HCT116 (cell line): ENCODE results near the gene LOXL1. TPM values are rescaled to one million over a fixed set of nuclear protein-coding genes. Genes with fewer than 3 reads are reported as not detected.

ENCODE experiments used
- ATAC-seq: fragments of 200-7000 bp; cut with Tn5 transposase; 2 replicates; pipeline ENCODE4 v1.9.1; 2020; ENCODE audit warnings: mild to moderate bottlenecking, moderate library complexity
- BruUV-seq: library from RNA; stranded (reverse); fragments of 400-500 nt; replicated peaks from 2 replicates; lab custom pipeline; 2021; lab: Mats Ljungman, UMichigan
- CTCF ChIA-PET: fragments of 300-600 bp; sonication (Branson Sonifier 250); formaldehyde crosslinking; loops from one replicate; lab custom pipeline; 2021; ENCODE audit warnings: antibody characterized with exemption; lab: Charles Lee
- POLR2A ChIA-PET: fragments of 300-600, 350-600 bp; sonication (Branson Sonifier 250); formaldehyde crosslinking; loops from one replicate; lab custom pipeline; 2021; ENCODE audit warnings: antibody characterized with exemption; lab: Charles Lee
- RAD21 ChIA-PET, 2 experiments: fragments of 300-600 bp; sonication (Branson Sonifier 250); formaldehyde crosslinking; loops; one replicate each; lab custom pipeline; 2023; ENCODE audit warnings: low total read pairs in 2 of 2; ENCODE audit not compliant: uncharacterized antibody in 2 of 2, unreplicated experiment in 2 of 2, low non-redundant PET in 1 of 2; lab: Charles Lee
- DNase-seq: peaks from one replicate; pipeline ENCODE4 v3.0.0-alpha.2; 2010; ENCODE audit warnings: low read depth, low spot score
- H2AFZ ChIP-seq: fragments of 200-600 bp; shearing (Covaris generic), sonication (generic); 2 replicates; pipeline ENCODE4 v1.6.1; 2017; ENCODE audit warnings: low read depth, mixed run types, mixed read lengths, antibody characterized with exemption, low read length; ENCODE audit not compliant: poor library complexity, severe bottlenecking
- H3K27ac ChIP-seq: 2 replicates; pipeline ENCODE4 v1.5.1; 2012; ENCODE audit warnings: low read depth, low read length
- H3K27me3 ChIP-seq: fragments of 200-600 bp; sonication (generic); 2 replicates; pipeline ENCODE4 v1.6.1; 2016; ENCODE audit warnings: mixed run types, low read length, mixed read lengths; ENCODE audit not compliant: insufficient read depth
- H3K36me3 ChIP-seq, 2 experiments: fragments of 200-500 bp in 1 of 2; fragments of 200-600 bp in 1 of 2; sonication (Bioruptor generic) in 1 of 2; sonication (generic) in 1 of 2; 2 replicates each; pipeline versions ENCODE4 v1.5.1 to v1.6.1; 2014 to 2016; ENCODE audit warnings: low read length in 2 of 2, inconsistent platforms in 1 of 2, mixed read lengths in 1 of 2, mixed run types in 1 of 2; ENCODE audit not compliant: insufficient read depth in 2 of 2, control insufficient read depth in 1 of 2
- H3K4me1 ChIP-seq, 2 experiments: fragments of 200-600 bp in 1 of 2; sonication (generic) in 1 of 2; 2 replicates each; pipeline versions ENCODE4 v1.5.1 to v1.6.1; 2012 to 2017; ENCODE audit warnings: low read length in 2 of 2, inconsistent platforms in 1 of 2, mild to moderate bottlenecking in 1 of 2, mixed read lengths in 1 of 2, mixed run types in 1 of 2, moderate library complexity in 1 of 2; ENCODE audit not compliant: insufficient read depth in 2 of 2, control insufficient read depth in 1 of 2
- H3K4me2 ChIP-seq: fragments of 200-600 bp; sonication (generic); 2 replicates; pipeline ENCODE4 v1.6.1; 2017; ENCODE audit warnings: mixed run types, low read length, mixed read lengths
- H3K4me3 ChIP-seq, 2 experiments: fragments of 200-600 bp in 1 of 2; sonication (generic) in 1 of 2; replicated peaks in 1 of 2; 2 replicates each; pipeline ENCODE4 v1.5.1; 2011 to 2016; ENCODE audit warnings: low read length in 2 of 2, control low read depth in 1 of 2, low read depth in 1 of 2, mild to moderate bottlenecking in 1 of 2, mixed read lengths in 1 of 2, mixed run types in 1 of 2
- H3K79me2 ChIP-seq: fragments of 200-600 bp; sonication (generic); 2 replicates; pipeline ENCODE4 v1.6.1; 2017; ENCODE audit warnings: mild to moderate bottlenecking, mixed run types, low read length, moderate library complexity, mixed read lengths; ENCODE audit not compliant: insufficient read depth
- H3K9ac ChIP-seq: fragments of 200-600 bp; sonication (generic); 2 replicates; pipeline ENCODE4 v1.6.1; 2016; ENCODE audit warnings: low read length, mixed read lengths
- H3K9me2 ChIP-seq: fragments of 200-600 bp; sonication (generic), shearing (Covaris generic); 2 replicates; pipeline ENCODE4 v1.6.1; 2017; ENCODE audit warnings: mixed run types, mild to moderate bottlenecking, moderate library complexity; ENCODE audit not compliant: insufficient read depth
- H3K9me3 ChIP-seq, 2 experiments: fragments of 200-500 bp in 1 of 2; fragments of 200-600 bp in 1 of 2; sonication (Bioruptor generic) in 1 of 2; sonication (generic) in 1 of 2; 2 replicates each; pipeline ENCODE4 v1.6.1; 2014 to 2017; ENCODE audit warnings: low read length in 2 of 2, mixed read lengths in 2 of 2, inconsistent platforms in 1 of 2, low read depth in 1 of 2, mild to moderate bottlenecking in 1 of 2, mixed run types in 1 of 2, moderate library complexity in 1 of 2; ENCODE audit not compliant: control insufficient read depth in 1 of 2, insufficient read depth in 1 of 2
- H4K20me1 ChIP-seq: fragments of 200-600 bp; sonication (generic), shearing (Covaris generic); 2 replicates; pipeline ENCODE4 v1.6.1; 2017; ENCODE audit warnings: mixed run types, mild to moderate bottlenecking, moderate library complexity; ENCODE audit not compliant: insufficient read depth
- CBX3 ChIP-seq: IDR thresholded peaks from 2 replicates; pipeline ENCODE4 v1.6.1; 2012; ENCODE audit warnings: low read depth
- CEBPB ChIP-seq: IDR thresholded peaks from 2 replicates; pipeline ENCODE4 v1.6.1; 2012; ENCODE audit warnings: low read depth
- EGR1 ChIP-seq: IDR thresholded peaks from 2 replicates; pipeline ENCODE4 v1.6.1; 2012; ENCODE audit warnings: low read depth
- ELF1 ChIP-seq: IDR thresholded peaks from 2 replicates; pipeline ENCODE4 v1.6.1; 2012; ENCODE audit warnings: low read depth, borderline replicate concordance
- EZH2phosphoT487 ChIP-seq: fragments of 200-600 bp; IDR thresholded peaks from 2 replicates; pipeline ENCODE4 v1.6.1; 2018; ENCODE audit warnings: antibody characterized with exemption, borderline replicate concordance
- FOSL1 ChIP-seq: IDR thresholded peaks from 2 replicates; pipeline ENCODE4 v1.6.1; 2012; ENCODE audit warnings: low read depth
- POLR2AphosphoS5 ChIP-seq: IDR thresholded peaks from 2 replicates; pipeline ENCODE4 v1.6.1; 2011; ENCODE audit warnings: mild to moderate bottlenecking, low read depth, low read length, moderate library complexity
- SIN3A ChIP-seq: IDR thresholded peaks from 2 replicates; pipeline ENCODE4 v1.6.1; 2012; ENCODE audit warnings: low read depth
- SP1 ChIP-seq: IDR thresholded peaks from 2 replicates; pipeline ENCODE4 v1.6.1; 2012; ENCODE audit warnings: low read depth
- TCF7L2 ChIP-seq: IDR thresholded peaks from 2 replicates; pipeline ENCODE4 v1.7.0; 2011; ENCODE audit warnings: borderline replicate concordance, inconsistent platforms; ENCODE audit not compliant: insufficient read depth, insufficient read length; ENCODE audit errors: extremely low read depth
- ZFX ChIP-seq: fragments of 450-650 bp; IDR thresholded peaks from 2 replicates; pipeline ENCODE4 v1.6.1; 2017
- intact Hi-C: fragments of 100-400 bp; cut with micrococcal nuclease; formaldehyde crosslinking; loops from 2 replicates; pipeline ENCODE4 v1.10.0; 2022
- total RNA-seq: library from RNA; stranded (reverse); gene quantifications from one replicate; pipeline ENCODE4 v1.2.1, GENCODE V29; 2021; ENCODE audit not compliant: unreplicated experiment
- TF ChIP-seq, protein P1 (sequence below), 3 experiments: fragments of 200-600 bp in 1 of 3; sonication (generic) in 1 of 3; IDR thresholded peaks in 2 of 3; conservative IDR thresholded peaks in 1 of 3; 2 replicates each; pipeline ENCODE4 v1.5.1; 2012 to 2017; ENCODE audit warnings: low read depth in 2 of 3, low read length in 2 of 3, antibody characterized with exemption in 1 of 3, borderline replicate concordance in 1 of 3, control low read depth in 1 of 3, mild to moderate bottlenecking in 1 of 3, mixed read lengths in 1 of 3, mixed run types in 1 of 3, moderate library complexity in 1 of 3; ENCODE audit not compliant: insufficient read depth in 1 of 3
- TF ChIP-seq, protein P2 (sequence below): IDR thresholded peaks from 2 replicates; pipeline ENCODE4 v1.6.1; 2012; ENCODE audit warnings: low read depth

The LOXL1 gene
- total RNA-seq, 1 experiment from 2014 or later: 14.9 TPM

DNA sequence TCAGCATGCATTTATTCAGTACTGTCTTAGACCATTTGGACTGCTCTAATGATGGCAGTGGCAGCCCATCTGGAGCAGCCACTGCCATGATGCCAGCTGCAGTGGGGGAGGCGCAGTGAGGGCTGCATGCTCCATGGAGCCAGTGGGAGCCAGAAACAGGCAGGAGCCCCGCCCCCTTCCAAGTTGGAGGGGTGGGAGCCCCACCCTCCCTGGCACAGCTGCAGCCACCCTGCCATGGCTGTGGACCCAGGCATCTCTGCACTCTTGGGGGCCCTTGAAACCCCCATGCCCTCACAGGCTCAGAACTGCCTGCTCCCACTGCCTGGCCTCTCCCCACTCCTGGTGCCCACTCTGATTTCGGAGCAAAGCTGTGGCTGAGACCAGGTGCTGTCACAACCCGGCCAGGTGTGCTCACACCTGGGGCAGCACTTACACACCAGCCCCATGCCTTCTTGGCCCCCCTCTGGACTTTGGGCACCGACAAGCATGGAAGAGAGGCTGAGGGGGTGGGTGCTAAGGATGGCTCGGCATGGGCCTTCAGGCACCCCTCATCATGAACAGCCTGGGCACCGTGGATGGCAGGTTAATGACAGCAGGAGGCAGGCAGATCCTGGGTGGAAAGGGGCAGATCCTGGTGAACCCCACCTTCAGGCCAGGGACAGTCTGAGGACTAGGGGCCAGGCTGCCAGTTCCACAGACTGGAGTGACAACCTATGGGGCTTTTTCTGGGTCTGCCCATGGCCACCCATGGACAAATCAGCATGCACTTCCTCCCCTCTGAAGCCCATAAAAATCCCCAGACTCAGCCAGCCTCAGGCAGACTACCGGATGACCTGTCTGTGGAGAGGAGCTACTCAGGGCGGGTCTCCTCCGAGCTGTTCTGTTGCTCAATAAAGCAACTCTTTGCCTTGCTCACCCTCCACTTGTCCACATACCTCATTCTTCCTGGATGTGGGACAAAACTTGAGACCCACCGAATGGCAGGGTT is 34.6 kb upstream of the LOXL1 start (continued):
- TF ChIP-seq EZH2phosphoT487 (no peak), TCF7L2 (no peak), CBX3 (no peak)

DNA sequence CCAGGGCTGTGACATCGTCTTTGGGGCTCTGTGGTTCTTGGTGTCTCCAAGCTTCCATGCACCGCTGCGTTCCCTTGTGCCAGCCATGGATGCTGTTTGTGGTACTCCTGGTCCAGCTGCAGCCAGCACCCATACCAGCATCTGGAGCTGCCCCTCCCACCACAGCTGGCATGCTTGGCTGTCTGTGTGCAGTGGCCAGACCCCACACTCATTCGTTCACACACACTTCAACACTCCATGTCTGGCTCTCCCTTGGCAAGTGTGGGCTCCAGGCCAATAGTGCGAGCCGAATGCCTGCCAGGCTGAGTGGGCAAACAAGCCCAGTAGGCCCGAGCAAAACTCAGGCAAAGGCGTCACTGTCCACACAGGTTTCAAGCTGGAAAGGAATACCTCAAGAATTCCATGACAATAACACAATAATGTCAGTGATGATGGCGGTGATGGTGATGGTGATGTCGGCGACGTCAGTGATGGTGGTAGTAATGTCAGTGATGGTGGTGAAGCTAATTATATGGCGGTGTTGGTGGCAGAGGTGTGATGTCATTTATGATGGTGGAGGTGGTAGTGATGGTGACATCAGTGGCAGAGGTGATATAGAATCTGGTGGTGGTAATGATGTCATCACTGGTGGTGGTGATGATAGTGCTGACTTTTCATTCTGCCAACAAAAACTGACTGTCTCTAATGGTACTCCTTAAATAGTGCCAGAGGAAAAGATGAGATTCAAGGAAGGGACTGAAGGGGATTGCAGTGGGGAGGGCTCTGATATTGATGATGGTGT is 33.6 kb upstream of the LOXL1 start:
- H3K79me2 ChIP-seq: no peaks in the 10 kb centered on the region
- no peak overlapping the region for H3K4me2 ChIP-seq
- no peak overlapping the region for H3K9ac ChIP-seq
- DNase-seq (no peak), ATAC-seq (no peak)
- intact Hi-C loops: no loop called here
- no peaks in the 10 kb centered on the region for H4K20me1 ChIP-seq
- no TSS peak for BruUV-seq
- ChIA-PET CTCF (interaction anchor here (2.9 kb wide), 1 partner anchor 18 kb away, joined by 8 read pairs; no protein-coding TSS in a partner anchor), POLR2A (no interaction called here), RAD21 (no interaction called here)
- no peaks in the 10 kb centered on the region; a peak in 1 of 4 replicates for H3K36me3 ChIP-seq
- H3K4me1 ChIP-seq: peaks cover 0 to 4% of the 10 kb centered on the region in 2 experiments; a peak in 1 of 4 replicates
- no peak overlapping the region for H3K27ac ChIP-seq
- no peak overlapping the region for H2AFZ ChIP-seq
- H3K27me3 ChIP-seq: peaks cover 25% of the 10 kb centered on the region; the same call in 1 of the 2 replicates
- H3K9me2 ChIP-seq: no peaks in the 10 kb centered on the region
- H3K9me3 ChIP-seq: peaks cover 0 to 3% of the 10 kb centered on the region in 2 experiments; a peak in 1 of 4 replicates
- no peak overlapping the region for H3K4me3 ChIP-seq
- TF ChIP-seq, protein P1, sequence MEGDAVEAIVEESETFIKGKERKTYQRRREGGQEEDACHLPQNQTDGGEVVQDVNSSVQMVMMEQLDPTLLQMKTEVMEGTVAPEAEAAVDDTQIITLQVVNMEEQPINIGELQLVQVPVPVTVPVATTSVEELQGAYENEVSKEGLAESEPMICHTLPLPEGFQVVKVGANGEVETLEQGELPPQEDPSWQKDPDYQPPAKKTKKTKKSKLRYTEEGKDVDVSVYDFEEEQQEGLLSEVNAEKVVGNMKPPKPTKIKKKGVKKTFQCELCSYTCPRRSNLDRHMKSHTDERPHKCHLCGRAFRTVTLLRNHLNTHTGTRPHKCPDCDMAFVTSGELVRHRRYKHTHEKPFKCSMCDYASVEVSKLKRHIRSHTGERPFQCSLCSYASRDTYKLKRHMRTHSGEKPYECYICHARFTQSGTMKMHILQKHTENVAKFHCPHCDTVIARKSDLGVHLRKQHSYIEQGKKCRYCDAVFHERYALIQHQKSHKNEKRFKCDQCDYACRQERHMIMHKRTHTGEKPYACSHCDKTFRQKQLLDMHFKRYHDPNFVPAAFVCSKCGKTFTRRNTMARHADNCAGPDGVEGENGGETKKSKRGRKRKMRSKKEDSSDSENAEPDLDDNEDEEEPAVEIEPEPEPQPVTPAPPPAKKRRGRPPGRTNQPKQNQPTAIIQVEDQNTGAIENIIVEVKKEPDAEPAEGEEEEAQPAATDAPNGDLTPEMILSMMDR (IDR thresholded peaks at IDR 0.05 in 2 of 3, conservative IDR thresholded peaks at IDR 0.05 in 1 of 3; ENCODE audit: borderline replicate concordance in 1 of 3, insufficient read depth in 1 of 3, low read depth in 2 of 3, low read length in 2 of 3): no peak
- TF ChIP-seq CEBPB (no peak), SP1 (no peak), ELF1 (no peak), TCF7L2 (no peak), POLR2AphosphoS5 (no peak), SIN3A (no peak), ZFX (no peak), EGR1 (no peak), FOSL1 (no peak)
- TF ChIP-seq, protein P2, sequence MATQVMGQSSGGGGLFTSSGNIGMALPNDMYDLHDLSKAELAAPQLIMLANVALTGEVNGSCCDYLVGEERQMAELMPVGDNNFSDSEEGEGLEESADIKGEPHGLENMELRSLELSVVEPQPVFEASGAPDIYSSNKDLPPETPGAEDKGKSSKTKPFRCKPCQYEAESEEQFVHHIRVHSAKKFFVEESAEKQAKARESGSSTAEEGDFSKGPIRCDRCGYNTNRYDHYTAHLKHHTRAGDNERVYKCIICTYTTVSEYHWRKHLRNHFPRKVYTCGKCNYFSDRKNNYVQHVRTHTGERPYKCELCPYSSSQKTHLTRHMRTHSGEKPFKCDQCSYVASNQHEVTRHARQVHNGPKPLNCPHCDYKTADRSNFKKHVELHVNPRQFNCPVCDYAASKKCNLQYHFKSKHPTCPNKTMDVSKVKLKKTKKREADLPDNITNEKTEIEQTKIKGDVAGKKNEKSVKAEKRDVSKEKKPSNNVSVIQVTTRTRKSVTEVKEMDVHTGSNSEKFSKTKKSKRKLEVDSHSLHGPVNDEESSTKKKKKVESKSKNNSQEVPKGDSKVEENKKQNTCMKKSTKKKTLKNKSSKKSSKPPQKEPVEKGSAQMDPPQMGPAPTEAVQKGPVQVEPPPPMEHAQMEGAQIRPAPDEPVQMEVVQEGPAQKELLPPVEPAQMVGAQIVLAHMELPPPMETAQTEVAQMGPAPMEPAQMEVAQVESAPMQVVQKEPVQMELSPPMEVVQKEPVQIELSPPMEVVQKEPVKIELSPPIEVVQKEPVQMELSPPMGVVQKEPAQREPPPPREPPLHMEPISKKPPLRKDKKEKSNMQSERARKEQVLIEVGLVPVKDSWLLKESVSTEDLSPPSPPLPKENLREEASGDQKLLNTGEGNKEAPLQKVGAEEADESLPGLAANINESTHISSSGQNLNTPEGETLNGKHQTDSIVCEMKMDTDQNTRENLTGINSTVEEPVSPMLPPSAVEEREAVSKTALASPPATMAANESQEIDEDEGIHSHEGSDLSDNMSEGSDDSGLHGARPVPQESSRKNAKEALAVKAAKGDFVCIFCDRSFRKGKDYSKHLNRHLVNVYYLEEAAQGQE: no peak
